Psoas muscle (tissue), 8 donors: ENCODE results near the gene PAX8. TPM values are rescaled to one million over a fixed set of nuclear protein-coding genes. Genes with fewer than 3 reads are reported as not detected.
A peak's percentile ranks its signal among the peaks of the same experiment; 100 is the strongest.

Experiments used
- ATAC-seq, 4 donors: fragments of 200-7000 bp; cut with Tn5 transposase; one replicate each; pipeline ENCODE4 v1.9.1; 2020; ENCODE audit warnings: moderate library complexity in 3 of 4, mild to moderate bottlenecking in 2 of 4
- DNase-seq, 2 donors: peaks; one replicate each; pipeline ENCODE4 v3.0.0-alpha.2; 2020
- H3K27ac ChIP-seq: fragments of 200-600 bp; one replicate; pipeline ENCODE4 v1.8.0; 2022
- H3K27me3 ChIP-seq, 3 donors: fragments of 200-600 bp in 1 of 3; one replicate each; pipeline versions ENCODE4 v1.6.1 to v1.8.0; 2013 to 2022; ENCODE audit warnings: low read length in 2 of 3, mild to moderate bottlenecking in 2 of 3, moderate library complexity in 1 of 3; ENCODE audit not compliant: insufficient read depth in 3 of 3
- H3K36me3 ChIP-seq, 2 donors: fragments of 200-600 bp in 1 of 2; one replicate each; pipeline versions ENCODE4 v1.6.1 to v1.8.0; 2013 to 2022; ENCODE audit warnings: low read depth in 1 of 2, mild to moderate bottlenecking in 1 of 2, moderate library complexity in 1 of 2; ENCODE audit not compliant: insufficient read depth in 1 of 2
- H3K4me1 ChIP-seq: fragments of 200-600 bp; one replicate; pipeline ENCODE4 v1.8.0; 2022
- H3K4me3 ChIP-seq: fragments of 200-600 bp; one replicate; pipeline ENCODE4 v1.8.0; 2022; ENCODE audit warnings: mild to moderate bottlenecking
- H3K9me3 ChIP-seq: fragments of 200-600 bp; one replicate; pipeline ENCODE4 v1.8.0; 2022
- CTCF ChIP-seq: fragments of 200-600 bp; IDR thresholded peaks from one replicate; pipeline ENCODE4 v1.8.0; 2022; ENCODE audit warnings: antibody characterized with exemption
- WGBS, 3 donors: extraction: QIAGEN DNeasy Blood & Tissue Kit; methylation state at CpG; one replicate each; pipeline versions ENCODE4 v1.1.6 to v1.1.7; 2013; 5-methylcytosine and 5-hydroxymethylcytosine counted together
- intact Hi-C, 2 donors: fragments of 100-400 bp; cut with DNase I; formaldehyde crosslinking; loops; one replicate each; pipeline versions ENCODE4 v1.11.0 to v1.14.2; 2022
- polyA plus RNA-seq, 3 donors: library from polyadenylated mRNA; stranded (reverse); fragments of 200-250 nt; gene quantifications; one replicate each; pipeline ENCODE4 v1.2.3, GENCODE V29; 2013
- total RNA-seq, 4 donors: library from RNA; stranded (reverse); fragmentation: NEBNext Ultra II Directional in 2 of 4; extraction: Animal tissue kit (Norgen Biotek cat#: 25700) in 2 of 4; gene quantifications; one replicate each; pipeline versions ENCODE4 v1.2.1 to v1.2.4, GENCODE V29; 2021 to 2023
- donor health status: healthy with polysubstance abuse.
- donor health status: DM: no; HTN: no; CAD: no; lungs with moderate emphysema.
- donor health status: Bipolar disorder and iron deficiency.
- donor health status: healthy.
- donor health status: DM: yes; HTN: yes; CAD: no.
- donor health status: DM: no; HTN: no; CAD: no.
- donor health status: DM: no; HTN: no; CAD: no.
- donor health status: DM: yes; HTN: yes; CAD: no.

The PAX8 gene
- total and polyA plus RNA-seq, 7 donors, result 0.12 to 3.1 (median 0.35) TPM; not detected in 1

- WGBS, 3 donors, result 88 to 92% (median 90%) methylated on average over 14 of the region's 14 CpGs
These were observed 32.1 kb downstream of the PAX8 start for GRCh38 chr2:113246606-113247005.

GRCh38 chr2:113245276-113245711, 33.4 kb downstream of the PAX8 start:
- Histone ChIP-seq H3K27me3 (no peaks in the 10 kb centered on the region), H3K9me3 (no peaks in the 10 kb centered on the region), H3K36me3 (no peaks in the 10 kb centered on the region), H3K27ac (no peak overlapping the region), H3K4me3 (no peak overlapping the region), H3K4me1 (peaks cover 11% of the 10 kb centered on the region)
- intact Hi-C loops, result loop anchor here in 1 of 2 donors (5.0 kb wide), 1 partner anchor 43 kb away; no protein-coding TSS in a partner anchor
- TF ChIP-seq CTCF, result no peak
- ATAC-seq, result no peak
- no peak for DNase-seq
- WGBS, 3 donors, result 76 to 90% (median 89%) methylated on average over 3 of the region's 3 CpGs

More at GRCh38 chr2:113246606-113247005, 32.1 kb downstream of the PAX8 start:
- Histone ChIP-seq H3K27me3 (no peaks in the 10 kb centered on the region), H3K9me3 (no peaks in the 10 kb centered on the region), H3K4me3 (no peak overlapping the region), H3K36me3 (no peaks in the 10 kb centered on the region), H3K4me1 (no peaks in the 10 kb centered on the region), H3K27ac (no peak overlapping the region)
- ATAC-seq, result no peak
- intact Hi-C loops, result loop anchor here in 1 of 2 donors (5.0 kb wide), 1 partner anchor 44 kb away; no protein-coding TSS in a partner anchor
- no peak for TF ChIP-seq CTCF
- DNase-seq, result no peak

GRCh38 chr2:113242327-113242726, 36.4 kb downstream of the PAX8 start:
- Histone ChIP-seq H3K27me3 (no peaks in the 10 kb centered on the region), H3K9me3 (no peaks in the 10 kb centered on the region), H3K4me1 (peaks cover 20% of the 10 kb centered on the region), H3K36me3 (no peaks in the 10 kb centered on the region), H3K4me3 (no peak overlapping the region), H3K27ac (no peak overlapping the region)
- ATAC-seq (no peak), DNase-seq (no peak)
- TF ChIP-seq CTCF, result no peak
- WGBS, 3 donors, result 95 to 96% (median 96%) methylated on average over 6 of the region's 6 CpGs
- intact Hi-C loops, result no loop called here

- Histone ChIP-seq H3K4me1 (peaks cover 20% of the 10 kb centered on the region), H3K4me3 (no peak overlapping the region), H3K36me3 (no peaks in the 10 kb centered on the region), H3K27ac (peak overlapping the region; percentile 71), H3K9me3 (no peaks in the 10 kb centered on the region), H3K27me3 (no peaks in the 10 kb centered on the region)
- peak; percentile 86 to 96 (median 92) for ATAC-seq
- peak; percentile 77 to 83 for DNase-seq
- WGBS, 3 donors, result 68 to 73% (median 73%) methylated on average over 18 of the region's 18 CpGs
- TF ChIP-seq CTCF, result no peak
- intact Hi-C loops, result no loop called here
These were observed 37.5 kb downstream of the PAX8 start for GRCh38 chr2:113240915-113241911.
